GM12878 (cell line): ENCODE measurements around the gene ANKDD1A. TPM values are rescaled to one million over a fixed set of nuclear protein-coding genes. Genes with fewer than 3 reads are reported as not detected.

Experiments
- ASH2L ChIP-seq: fragments of 300-600, 200-600 bp; sonication (generic); IDR thresholded peaks from 2 replicates; pipeline ENCODE4 v1.6.1; 2017; ENCODE audit warnings: low read depth, mild to moderate bottlenecking, borderline replicate concordance
- ATF7 ChIP-seq: fragments of 450-650 bp; IDR thresholded peaks from 2 replicates; pipeline ENCODE4 v1.6.1; 2016; ENCODE audit warnings: low read depth, mild to moderate bottlenecking
- BCL11A ChIP-seq: IDR thresholded peaks from 2 replicates; pipeline ENCODE4 v1.6.1; 2011; ENCODE audit warnings: low read depth, low read length
- DPF2 ChIP-seq: fragments of 450-650 bp; IDR thresholded peaks from 2 replicates; pipeline ENCODE4 v1.6.1; 2017; ENCODE audit warnings: mild to moderate bottlenecking
- EGR1 ChIP-seq, 2 experiments: IDR thresholded peaks; 1 replicate in 1 of 2; 2 replicates in 1 of 2; pipeline ENCODE4 v1.6.1; 2011 to 2012; ENCODE audit warnings: low read depth in 2 of 2, low read length in 2 of 2, borderline replicate concordance in 1 of 2, mild to moderate bottlenecking in 1 of 2, moderate library complexity in 1 of 2
- ETV6 ChIP-seq, 2 experiments: fragments of 450-650 bp in 1 of 2; IDR thresholded peaks in 1 of 2; conservative IDR thresholded peaks in 1 of 2; 2 replicates each; pipeline ENCODE4 v1.6.1; 2014; ENCODE audit warnings: antibody characterized with exemption in 1 of 2, borderline replicate concordance in 1 of 2, low read depth in 1 of 2, mild to moderate bottlenecking in 1 of 2, moderate library complexity in 1 of 2
- HDAC2 ChIP-seq: fragments of 200-600 bp; sonication (generic); IDR thresholded peaks from 2 replicates; pipeline ENCODE4 v1.6.1; 2017
- IKZF1 ChIP-seq: fragments of 450-650 bp; conservative IDR thresholded peaks from 2 replicates; pipeline ENCODE4 v1.6.1; 2017; ENCODE audit warnings: antibody characterized with exemption, mild to moderate bottlenecking
- IKZF2 ChIP-seq, 2 experiments: fragments of 450-650 bp; IDR thresholded peaks; 2 replicates each; pipeline ENCODE4 v1.6.1; 2017; ENCODE audit warnings: mild to moderate bottlenecking in 2 of 2, moderate library complexity in 2 of 2
- KDM1A ChIP-seq: fragments of 200-600 bp; sonication (generic); IDR thresholded peaks from 2 replicates; pipeline ENCODE4 v1.6.1; 2016; ENCODE audit warnings: borderline replicate concordance
- KLF5 ChIP-seq: fragments of 450-650 bp; IDR thresholded peaks from 2 replicates; pipeline ENCODE4 v1.6.1; 2014; ENCODE audit warnings: mild to moderate bottlenecking; ENCODE audit not compliant: partially characterized antibody
- MEF2A ChIP-seq: IDR thresholded peaks from 2 replicates; pipeline ENCODE4 v1.6.1; 2011; ENCODE audit warnings: low read depth, mild to moderate bottlenecking, low read length, moderate library complexity; ENCODE audit not compliant: insufficient read depth
- MTA2 ChIP-seq: fragments of 450-650 bp; IDR thresholded peaks from 2 replicates; pipeline ENCODE4 v1.6.1; 2016; ENCODE audit warnings: low read depth, mild to moderate bottlenecking, moderate library complexity
- NBN ChIP-seq: fragments of 450-650 bp; IDR thresholded peaks from 2 replicates; pipeline ENCODE4 v1.6.1; 2016
- RB1 ChIP-seq: fragments of 450-650 bp; formaldehyde crosslinking; IDR thresholded peaks from 2 replicates; pipeline ENCODE4 v1.6.1; 2017; ENCODE audit warnings: mild to moderate bottlenecking, borderline replicate concordance
- SPI1 ChIP-seq: IDR thresholded peaks from 2 replicates; pipeline ENCODE4 v1.6.1; 2011; ENCODE audit warnings: low read depth, mild to moderate bottlenecking, low read length, moderate library complexity, borderline replicate concordance; ENCODE audit not compliant: insufficient read depth
- SRF ChIP-seq, 2 experiments: IDR thresholded peaks; 2 replicates each; pipeline ENCODE4 v1.6.1; 2011; ENCODE audit warnings: low read depth in 2 of 2, low read length in 2 of 2, mild to moderate bottlenecking in 1 of 2, moderate library complexity in 1 of 2
- TARDBP ChIP-seq: IDR thresholded peaks from 2 replicates; pipeline ENCODE4 v1.6.1; 2016; ENCODE audit warnings: borderline replicate concordance
- TBL1XR1 ChIP-seq: IDR thresholded peaks from 2 replicates; pipeline ENCODE4 v1.6.1; 2012; ENCODE audit warnings: low read depth, low read length, improper control_type of control experiment
- ZBED1 ChIP-seq: IDR thresholded peaks from 2 replicates; pipeline ENCODE4 v1.6.1; 2016; ENCODE audit warnings: borderline replicate concordance
- ZNF207 ChIP-seq: fragments of 450-650 bp; IDR thresholded peaks from 2 replicates; pipeline ENCODE4 v1.6.1; 2014; ENCODE audit warnings: antibody characterized with exemption, mild to moderate bottlenecking, borderline replicate concordance
- ZNF217 ChIP-seq: fragments of 450-650 bp; IDR thresholded peaks from 2 replicates; pipeline ENCODE4 v1.6.1; 2017; ENCODE audit warnings: antibody characterized with exemption, mild to moderate bottlenecking
- ZNF384 ChIP-seq: IDR thresholded peaks from 2 replicates; pipeline ENCODE4 v1.6.1; 2012; ENCODE audit warnings: low read depth, mild to moderate bottlenecking, low read length, improper control_type of control experiment, borderline replicate concordance
- ZNF622 ChIP-seq: fragments of 450-650 bp; IDR thresholded peaks from 2 replicates; pipeline ENCODE4 v1.6.1; 2017; ENCODE audit warnings: mild to moderate bottlenecking, inconsistent platforms
- ZZZ3 ChIP-seq: IDR thresholded peaks from 2 replicates; pipeline ENCODE4 v1.6.1; 2011; ENCODE audit warnings: low read depth; ENCODE audit not compliant: control insufficient read depth, insufficient read length
- polyA plus RNA-seq, 11 experiments: library from polyadenylated mRNA; depleted of rRNA in 4 of 11; unstranded in 6 of 11; stranded (reverse) in 5 of 11; fragments of >200 nt; fragmentation: Nextera tagmentation in 4 of 11; fragmentation: Illumina TruSeq in 1 of 11; extraction: Ambion mirVana in 4 of 11; extraction: Trizol in 1 of 11; gene quantifications; 1 replicate in 1 of 11; 2 replicates in 10 of 11; pipeline versions ENCODE4 v1.2.1 to v1.2.3, GENCODE V29; 2011 to 2016; ENCODE audit warnings: inconsistent platforms in 2 of 11, missing spikeins in 2 of 11, low read depth in 1 of 11
- total RNA-seq, 4 experiments: library from RNA; depleted of rRNA in 3 of 4; stranded (reverse); fragments of >200 nt in 3 of 4; fragmentation: Illumina TruSeq in 1 of 4; extraction: Trizol in 1 of 4; gene quantifications; 2 replicates each; pipeline versions ENCODE4 v1.2.1 to v1.2.3, GENCODE V29; 2013 to 2021
- TF ChIP-seq, protein P1 (sequence below): fragments of 450-650 bp; IDR thresholded peaks from 2 replicates; pipeline ENCODE4 v1.6.1; 2017; ENCODE audit warnings: mild to moderate bottlenecking, moderate library complexity
- TF ChIP-seq, protein P2 (sequence below): fragments of 450-650 bp; IDR thresholded peaks from 2 replicates; pipeline ENCODE4 v1.6.1; 2016; ENCODE audit warnings: mild to moderate bottlenecking

The ANKDD1A gene
- total and polyA plus RNA-seq, 10 of the 15 experiments (the other 5 are each of a cell fraction or from before 2014, with no cell fraction given): 1.5 to 6.6 (median 4.1) TPM

DNA sequence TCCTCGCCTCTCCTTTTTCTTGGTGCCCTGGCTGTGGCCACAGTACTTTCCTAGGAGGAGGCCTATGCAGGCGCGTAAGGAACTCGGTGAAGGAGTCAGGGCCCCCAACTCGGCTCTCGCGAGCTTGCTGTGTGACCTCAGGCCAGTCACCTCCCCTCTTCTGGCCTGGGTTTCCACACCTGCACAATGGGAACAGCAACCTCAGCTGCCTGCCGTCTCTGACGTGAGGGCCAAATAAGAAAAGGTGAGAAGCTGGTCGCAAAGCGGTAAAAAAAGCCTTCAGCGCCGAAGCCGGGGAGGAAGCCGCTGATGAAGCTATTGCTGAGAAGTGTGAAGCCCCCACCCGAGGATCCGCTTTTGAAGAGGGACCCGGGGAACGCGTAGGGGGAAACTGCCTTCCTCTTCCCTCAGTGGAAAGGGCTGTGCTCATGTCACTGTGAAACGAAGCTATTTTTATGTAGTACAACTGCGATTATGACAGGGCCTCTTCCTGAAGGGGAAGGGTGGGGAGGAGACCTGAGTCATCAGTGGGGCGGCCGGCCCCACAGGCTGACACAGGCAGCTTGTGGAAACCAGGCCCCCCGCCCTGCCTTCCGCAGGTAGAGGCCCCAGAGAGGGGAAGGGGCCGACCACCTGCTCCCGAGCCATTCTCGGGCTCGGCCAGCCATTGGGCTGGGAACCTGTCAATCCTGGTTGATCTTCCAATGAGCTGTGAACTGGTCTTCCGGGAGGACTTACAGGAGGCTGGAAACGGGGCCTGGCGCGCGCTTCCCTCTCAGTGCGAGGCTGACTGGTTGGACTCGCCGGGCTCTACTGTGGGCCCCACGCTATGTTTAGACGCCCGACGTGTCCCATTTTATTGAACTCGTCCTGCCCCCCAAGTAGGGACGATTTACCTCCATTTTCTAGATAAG lies 18.0 kb upstream of the ANKDD1A start (continued):
- TF ChIP-seq ETV6 (conservative IDR thresholded peaks at IDR 0.05 in 1 of 2, IDR thresholded peaks at IDR 0.05 in 1 of 2; ENCODE audit: borderline replicate concordance in 1 of 2, low read depth in 1 of 2): peak in 1 of 2 experiments; percentile 97; a peak in 2 of 4 replicates
- TF ChIP-seq RB1: 0 out of 2 replicates have a peak, but pooled peaks have one; percentile 32
- peak; percentile 92 for TF ChIP-seq IKZF1
- no peak for TF ChIP-seq KDM1A
- no peak for TF ChIP-seq HDAC2
- TF ChIP-seq SPI1: peak; percentile 60
- peak; percentile 36; the same call in 1 of the 2 replicates for TF ChIP-seq ZNF217
- no peak for TF ChIP-seq ZNF384
- TF ChIP-seq, protein P1, sequence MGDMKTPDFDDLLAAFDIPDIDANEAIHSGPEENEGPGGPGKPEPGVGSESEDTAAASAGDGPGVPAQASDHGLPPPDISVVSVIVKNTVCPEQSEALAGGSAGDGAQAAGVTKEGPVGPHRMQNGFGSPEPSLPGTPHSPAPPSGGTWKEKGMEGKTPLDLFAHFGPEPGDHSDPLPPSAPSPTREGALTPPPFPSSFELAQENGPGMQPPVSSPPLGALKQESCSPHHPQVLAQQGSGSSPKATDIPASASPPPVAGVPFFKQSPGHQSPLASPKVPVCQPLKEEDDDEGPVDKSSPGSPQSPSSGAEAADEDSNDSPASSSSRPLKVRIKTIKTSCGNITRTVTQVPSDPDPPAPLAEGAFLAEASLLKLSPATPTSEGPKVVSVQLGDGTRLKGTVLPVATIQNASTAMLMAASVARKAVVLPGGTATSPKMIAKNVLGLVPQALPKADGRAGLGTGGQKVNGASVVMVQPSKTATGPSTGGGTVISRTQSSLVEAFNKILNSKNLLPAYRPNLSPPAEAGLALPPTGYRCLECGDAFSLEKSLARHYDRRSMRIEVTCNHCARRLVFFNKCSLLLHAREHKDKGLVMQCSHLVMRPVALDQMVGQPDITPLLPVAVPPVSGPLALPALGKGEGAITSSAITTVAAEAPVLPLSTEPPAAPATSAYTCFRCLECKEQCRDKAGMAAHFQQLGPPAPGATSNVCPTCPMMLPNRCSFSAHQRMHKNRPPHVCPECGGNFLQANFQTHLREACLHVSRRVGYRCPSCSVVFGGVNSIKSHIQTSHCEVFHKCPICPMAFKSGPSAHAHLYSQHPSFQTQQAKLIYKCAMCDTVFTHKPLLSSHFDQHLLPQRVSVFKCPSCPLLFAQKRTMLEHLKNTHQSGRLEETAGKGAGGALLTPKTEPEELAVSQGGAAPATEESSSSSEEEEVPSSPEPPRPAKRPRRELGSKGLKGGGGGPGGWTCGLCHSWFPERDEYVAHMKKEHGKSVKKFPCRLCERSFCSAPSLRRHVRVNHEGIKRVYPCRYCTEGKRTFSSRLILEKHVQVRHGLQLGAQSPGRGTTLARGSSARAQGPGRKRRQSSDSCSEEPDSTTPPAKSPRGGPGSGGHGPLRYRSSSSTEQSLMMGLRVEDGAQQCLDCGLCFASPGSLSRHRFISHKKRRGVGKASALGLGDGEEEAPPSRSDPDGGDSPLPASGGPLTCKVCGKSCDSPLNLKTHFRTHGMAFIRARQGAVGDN: peak; percentile 80
- 0 out of 3 replicates have a peak, but pooled peaks of 1 of the 2 experiments have one; percentile 3 for TF ChIP-seq EGR1 (IDR thresholded peaks at IDR 0.05; ENCODE audit: borderline replicate concordance in 1 of 2, low read depth in 2 of 2, low read length in 2 of 2)
- peak; percentile 95 for TF ChIP-seq MEF2A
- TF ChIP-seq, protein P2, sequence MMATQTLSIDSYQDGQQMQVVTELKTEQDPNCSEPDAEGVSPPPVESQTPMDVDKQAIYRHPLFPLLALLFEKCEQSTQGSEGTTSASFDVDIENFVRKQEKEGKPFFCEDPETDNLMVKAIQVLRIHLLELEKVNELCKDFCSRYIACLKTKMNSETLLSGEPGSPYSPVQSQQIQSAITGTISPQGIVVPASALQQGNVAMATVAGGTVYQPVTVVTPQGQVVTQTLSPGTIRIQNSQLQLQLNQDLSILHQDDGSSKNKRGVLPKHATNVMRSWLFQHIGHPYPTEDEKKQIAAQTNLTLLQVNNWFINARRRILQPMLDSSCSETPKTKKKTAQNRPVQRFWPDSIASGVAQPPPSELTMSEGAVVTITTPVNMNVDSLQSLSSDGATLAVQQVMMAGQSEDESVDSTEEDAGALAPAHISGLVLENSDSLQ: peak; percentile 99
- peak; percentile 91 for TF ChIP-seq ATF7
- TF ChIP-seq TARDBP: no peak
- TF ChIP-seq BCL11A: peak; percentile 64
- peak; percentile 97 for TF ChIP-seq DPF2
- peak; percentile 53; the same call in 1 of the 2 replicates for TF ChIP-seq ZBED1
- peak; percentile 83; the same call in 1 of the 2 replicates for TF ChIP-seq ASH2L
- 0 out of 4 replicates have a peak, but pooled peaks of 1 of the 2 experiments have one; percentile 3 for TF ChIP-seq SRF (IDR thresholded peaks at IDR 0.05; ENCODE audit: low read depth in 2 of 2, low read length in 2 of 2)
- TF ChIP-seq TBL1XR1: no peak; the same call in 1 of the 2 replicates
- TF ChIP-seq KLF5: no peak
- peak; percentile 85 to 86; a peak in 3 of 4 replicates for TF ChIP-seq IKZF2 (IDR thresholded peaks at IDR 0.05)
- TF ChIP-seq ZZZ3: no peak
- TF ChIP-seq MTA2: peak; percentile 76; the same call in 1 of the 2 replicates
- TF ChIP-seq ZNF207: peak; percentile 45; the same call in 1 of the 2 replicates
- TF ChIP-seq ZNF622: no peak
- TF ChIP-seq NBN: peak; percentile 90
